Upper lobe of right lung (tissue), 1 donor: ENCODE measurements around the gene SNCA. TPM values are rescaled to one million over a fixed set of nuclear protein-coding genes. Genes with fewer than 3 reads are reported as not detected.

Source experiments
- ATAC-seq: fragments of 200-7000 bp; cut with Tn5 transposase; one replicate; pipeline ENCODE4 v1.9.1; 2020; ENCODE audit warnings: mild to moderate bottlenecking, moderate library complexity
- DNase-seq: peaks from one replicate; pipeline ENCODE4 v3.0.0-alpha.2; 2020
- H3K27ac ChIP-seq: fragments of 200-600 bp; one replicate; pipeline ENCODE4 v1.8.0; 2022
- H3K27me3 ChIP-seq: fragments of 200-600 bp; one replicate; pipeline ENCODE4 v1.8.0; 2022; ENCODE audit warnings: mild to moderate bottlenecking
- H3K36me3 ChIP-seq: fragments of 200-600 bp; one replicate; pipeline ENCODE4 v1.8.0; 2022
- H3K4me1 ChIP-seq: fragments of 200-600 bp; one replicate; pipeline ENCODE4 v1.8.0; 2022
- H3K4me3 ChIP-seq: fragments of 200-600 bp; one replicate; pipeline ENCODE4 v1.8.0; 2022; ENCODE audit warnings: mild to moderate bottlenecking
- H3K9me3 ChIP-seq: fragments of 200-600 bp; one replicate; pipeline ENCODE4 v1.8.0; 2022
- intact Hi-C: fragments of 100-400 bp; cut with DNase I; formaldehyde crosslinking; loops from one replicate; pipeline ENCODE4 v1.11.0; 2022
- total RNA-seq: library from RNA; stranded (reverse); fragmentation: NEBNext Ultra II Directional; extraction: Animal tissue kit (Norgen Biotek cat#: 25700); gene quantifications from one replicate; pipeline ENCODE4 v1.2.1, GENCODE V29; 2021
- TF ChIP-seq, protein P1 (sequence below): fragments of 200-600 bp; IDR thresholded peaks from one replicate; pipeline ENCODE4 v1.8.0; 2022; ENCODE audit warnings: antibody characterized with exemption
- donor health status: DM: no; HTN: yes; CAD: no; lungs with severe emphysema.

The SNCA gene
- total RNA-seq, 1 donor from 2014 or later = 12.1 TPM

DNA sequence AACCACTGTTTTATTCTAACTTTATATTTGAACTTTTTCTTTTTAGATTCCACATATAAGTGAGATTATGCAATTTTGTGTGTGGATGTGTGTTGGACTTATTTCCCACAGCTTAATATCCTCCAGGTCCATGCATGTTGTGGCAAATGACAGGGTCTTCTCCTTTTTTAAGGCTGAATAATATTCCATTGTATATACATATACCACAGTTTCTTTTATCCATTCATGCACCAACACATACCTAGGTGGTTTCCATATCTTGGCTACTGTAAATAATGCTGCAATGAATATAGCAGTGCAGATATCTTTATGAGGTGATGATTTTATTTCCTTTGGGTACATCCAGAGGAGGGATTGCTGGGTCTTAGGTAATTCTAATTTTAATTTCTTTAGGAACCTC lies 69.0 kb downstream of the SNCA start:
- Histone ChIP-seq H3K36me3 (no peaks in the 10 kb centered on the region), H3K27me3 (no peaks in the 10 kb centered on the region), H3K27ac (no peak overlapping the region), H3K4me1 (peaks cover 8% of the 10 kb centered on the region), H3K9me3 (no peaks in the 10 kb centered on the region), H3K4me3 (no peak overlapping the region)
- TF ChIP-seq, protein P1, sequence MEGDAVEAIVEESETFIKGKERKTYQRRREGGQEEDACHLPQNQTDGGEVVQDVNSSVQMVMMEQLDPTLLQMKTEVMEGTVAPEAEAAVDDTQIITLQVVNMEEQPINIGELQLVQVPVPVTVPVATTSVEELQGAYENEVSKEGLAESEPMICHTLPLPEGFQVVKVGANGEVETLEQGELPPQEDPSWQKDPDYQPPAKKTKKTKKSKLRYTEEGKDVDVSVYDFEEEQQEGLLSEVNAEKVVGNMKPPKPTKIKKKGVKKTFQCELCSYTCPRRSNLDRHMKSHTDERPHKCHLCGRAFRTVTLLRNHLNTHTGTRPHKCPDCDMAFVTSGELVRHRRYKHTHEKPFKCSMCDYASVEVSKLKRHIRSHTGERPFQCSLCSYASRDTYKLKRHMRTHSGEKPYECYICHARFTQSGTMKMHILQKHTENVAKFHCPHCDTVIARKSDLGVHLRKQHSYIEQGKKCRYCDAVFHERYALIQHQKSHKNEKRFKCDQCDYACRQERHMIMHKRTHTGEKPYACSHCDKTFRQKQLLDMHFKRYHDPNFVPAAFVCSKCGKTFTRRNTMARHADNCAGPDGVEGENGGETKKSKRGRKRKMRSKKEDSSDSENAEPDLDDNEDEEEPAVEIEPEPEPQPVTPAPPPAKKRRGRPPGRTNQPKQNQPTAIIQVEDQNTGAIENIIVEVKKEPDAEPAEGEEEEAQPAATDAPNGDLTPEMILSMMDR = no peak
- DNase-seq (no peak), ATAC-seq (no peak)
- intact Hi-C loops = no loop called here

DNA sequence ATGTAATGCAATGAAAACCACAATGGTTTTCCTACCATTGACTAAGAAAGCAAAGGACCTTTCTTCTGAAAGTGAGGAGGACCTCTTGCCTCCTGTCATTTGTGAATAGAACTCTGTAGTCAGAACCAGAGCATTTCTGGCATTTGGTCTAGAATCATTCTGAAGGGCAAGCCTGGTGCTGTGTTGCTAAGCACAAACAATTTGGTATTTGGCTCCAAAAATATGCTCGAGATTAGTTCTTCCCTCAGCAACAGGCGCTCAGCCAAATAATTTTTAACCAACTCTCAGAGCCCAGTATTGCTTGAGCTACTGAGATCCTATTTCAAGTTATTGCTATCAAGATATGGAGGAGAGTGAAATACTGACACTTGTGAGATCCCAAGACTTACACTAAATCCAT lies 71.0 kb downstream of the SNCA start:
- DNase-seq = no peak
- H3K9me3 ChIP-seq = no peaks in the 10 kb centered on the region
- peak overlapping the region; percentile 37 for H3K27ac ChIP-seq
- intact Hi-C loops = no loop called here
- TF ChIP-seq, protein P1 = no peak
- no peaks in the 10 kb centered on the region for H3K27me3 ChIP-seq
- H3K36me3 ChIP-seq = no peaks in the 10 kb centered on the region
- ATAC-seq = no peak
- H3K4me3 ChIP-seq = no peak overlapping the region
- peaks cover 8% of the 10 kb centered on the region for H3K4me1 ChIP-seq

DNA sequence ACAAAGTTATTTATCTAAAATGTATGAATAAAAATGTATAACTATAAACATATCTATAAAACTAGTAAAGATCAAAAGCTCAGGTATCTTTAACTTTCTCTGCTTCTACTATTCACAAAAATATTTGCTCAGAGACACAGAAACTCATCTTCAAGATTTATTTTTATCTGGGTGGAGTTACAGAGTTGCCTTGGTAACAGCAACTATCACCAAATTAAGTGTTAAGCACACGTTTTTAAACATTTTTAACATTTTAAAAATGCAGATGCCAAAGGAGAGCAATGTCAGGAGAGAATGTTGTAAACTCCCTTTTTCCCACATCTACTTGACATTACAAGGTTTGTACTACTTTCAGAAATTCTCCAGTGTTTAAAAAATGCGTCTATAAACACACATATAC lies 71.4 kb downstream of the SNCA start:
- H3K4me3 ChIP-seq = no peak overlapping the region
- H3K9me3 ChIP-seq = no peaks in the 10 kb centered on the region
- TF ChIP-seq, protein P1 = no peak
- intact Hi-C loops = no loop called here
- no peaks in the 10 kb centered on the region for H3K27me3 ChIP-seq
- DNase-seq (no peak), ATAC-seq (no peak)
- no peaks in the 10 kb centered on the region for H3K36me3 ChIP-seq
- H3K27ac ChIP-seq = peak overlapping the region; percentile 37
- H3K4me1 ChIP-seq = peaks cover 8% of the 10 kb centered on the region

DNA sequence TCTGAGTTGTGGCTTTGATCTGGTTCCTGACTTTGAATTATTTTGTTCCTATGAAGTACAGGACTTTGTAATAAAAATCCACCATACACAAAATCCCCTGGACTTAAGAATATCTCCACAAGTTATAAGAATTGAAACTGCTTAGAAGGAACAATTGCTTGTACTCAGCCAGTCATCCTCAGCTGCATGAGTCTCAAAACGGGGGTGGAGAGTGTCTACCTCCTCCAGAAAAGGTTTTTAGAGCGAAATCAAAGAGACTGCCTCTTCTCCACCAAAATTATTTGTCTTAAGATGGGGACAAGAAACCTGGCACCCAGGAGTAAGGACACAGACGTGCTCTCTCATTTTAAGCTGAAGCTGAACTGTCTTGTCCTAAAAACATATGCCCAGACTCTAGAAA lies 74.7 kb downstream of the SNCA start:
- H3K9me3 ChIP-seq = no peaks in the 10 kb centered on the region
- H3K27me3 ChIP-seq = no peaks in the 10 kb centered on the region
- H3K27ac ChIP-seq = no peak overlapping the region
- H3K4me1 ChIP-seq = peaks cover 8% of the 10 kb centered on the region
- TF ChIP-seq, protein P1 = no peak
- ATAC-seq (no peak), DNase-seq (no peak)
- intact Hi-C loops = no loop called here
- no peaks in the 10 kb centered on the region for H3K36me3 ChIP-seq
- no peak overlapping the region for H3K4me3 ChIP-seq

DNA sequence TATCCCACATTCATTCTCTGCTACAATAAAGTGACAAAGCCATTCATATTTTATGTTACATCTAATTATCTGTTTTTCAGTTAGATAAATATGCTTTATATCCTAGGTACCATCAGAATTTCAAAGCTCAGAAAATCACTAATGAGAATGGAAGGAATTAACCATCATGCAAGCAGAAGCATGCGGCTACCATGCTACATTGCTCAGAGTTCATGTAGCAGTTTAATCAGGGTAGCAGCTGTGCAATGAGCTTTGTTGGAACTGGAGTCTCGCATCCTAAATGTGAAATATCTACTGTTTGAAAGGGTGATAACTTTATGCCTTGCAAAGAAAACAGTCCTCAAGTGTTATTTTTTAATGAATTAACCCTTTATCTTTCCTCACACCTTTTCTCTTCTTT lies 77.5 kb downstream of the SNCA start:
- H3K36me3 ChIP-seq = no peaks in the 10 kb centered on the region
- H3K4me3 ChIP-seq = no peak overlapping the region
- ATAC-seq (no peak), DNase-seq (no peak)
- H3K4me1 ChIP-seq = no peaks in the 10 kb centered on the region
- no peaks in the 10 kb centered on the region for H3K9me3 ChIP-seq
- intact Hi-C loops = no loop called here
- no peaks in the 10 kb centered on the region for H3K27me3 ChIP-seq
- TF ChIP-seq, protein P1 = no peak
- no peak overlapping the region for H3K27ac ChIP-seq

DNA sequence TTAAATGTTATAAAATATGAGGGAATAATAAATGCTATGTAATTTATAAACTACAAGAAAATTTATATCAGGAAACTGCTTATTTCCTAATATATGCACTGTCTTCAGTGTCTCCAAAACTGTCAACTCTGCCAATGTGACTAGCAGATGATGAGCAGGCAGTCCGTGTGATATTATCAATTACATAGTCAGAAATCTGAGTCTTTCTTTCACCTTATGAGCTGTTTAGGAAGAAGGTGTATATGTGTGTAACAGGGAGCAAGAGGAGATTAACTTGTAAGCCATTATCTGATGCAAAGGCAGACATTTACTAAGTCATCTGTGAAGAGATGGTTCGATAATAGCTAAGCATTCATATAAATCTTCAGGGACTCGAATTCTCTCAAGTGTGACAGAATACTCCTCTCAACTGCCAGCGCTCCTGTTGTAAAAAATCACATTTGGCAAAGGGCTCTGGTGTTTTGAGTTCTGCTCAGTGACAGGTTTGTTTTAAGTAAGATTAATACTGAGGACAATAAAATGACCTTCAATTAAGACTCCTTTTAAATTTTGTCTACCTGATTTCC lies 79.7 kb downstream of the SNCA start:
- no peaks in the 10 kb centered on the region for H3K9me3 ChIP-seq
- H3K4me1 ChIP-seq = no peaks in the 10 kb centered on the region
- H3K27me3 ChIP-seq = no peaks in the 10 kb centered on the region
- intact Hi-C loops = no loop called here
- no peak overlapping the region for H3K4me3 ChIP-seq
- no peak for ATAC-seq
- no peaks in the 10 kb centered on the region for H3K36me3 ChIP-seq
- H3K27ac ChIP-seq = no peak overlapping the region
- DNase-seq = no peak
- TF ChIP-seq, protein P1 = no peak
